Upper lobe of right lung (tissue), 1 donor: ENCODE data around the gene PLCZ1. TPM values are rescaled to one million over a fixed set of nuclear protein-coding genes. Genes with fewer than 3 reads are reported as not detected.

ENCODE experiments used
- ATAC-seq: fragments of 200-7000 bp; cut with Tn5 transposase; one replicate; pipeline ENCODE4 v1.9.1; 2020; ENCODE audit warnings: mild to moderate bottlenecking, moderate library complexity
- DNase-seq: peaks from one replicate; pipeline ENCODE4 v3.0.0-alpha.2; 2020
- H3K27ac ChIP-seq: fragments of 200-600 bp; one replicate; pipeline ENCODE4 v1.8.0; 2022
- H3K27me3 ChIP-seq: fragments of 200-600 bp; one replicate; pipeline ENCODE4 v1.8.0; 2022; ENCODE audit warnings: mild to moderate bottlenecking
- H3K36me3 ChIP-seq: fragments of 200-600 bp; one replicate; pipeline ENCODE4 v1.8.0; 2022
- H3K4me1 ChIP-seq: fragments of 200-600 bp; one replicate; pipeline ENCODE4 v1.8.0; 2022
- H3K4me3 ChIP-seq: fragments of 200-600 bp; one replicate; pipeline ENCODE4 v1.8.0; 2022; ENCODE audit warnings: mild to moderate bottlenecking
- H3K9me3 ChIP-seq: fragments of 200-600 bp; one replicate; pipeline ENCODE4 v1.8.0; 2022
- CTCF ChIP-seq: fragments of 200-600 bp; IDR thresholded peaks from one replicate; pipeline ENCODE4 v1.8.0; 2022; ENCODE audit warnings: antibody characterized with exemption
- intact Hi-C: fragments of 100-400 bp; cut with DNase I; formaldehyde crosslinking; loops from one replicate; pipeline ENCODE4 v1.11.0; 2022
- total RNA-seq: library from RNA; stranded (reverse); fragmentation: NEBNext Ultra II Directional; extraction: Animal tissue kit (Norgen Biotek cat#: 25700); gene quantifications from one replicate; pipeline ENCODE4 v1.2.1, GENCODE V29; 2021
- donor health status: DM: no; HTN: yes; CAD: no; lungs with severe emphysema.

Gene PLCZ1
- total RNA-seq, 1 donor from 2014 or later: not detected

GRCh38 chr12:18658179-18658578 is 79.6 kb downstream of the PLCZ1 start:
- DNase-seq: no peak
- intact Hi-C loops: no loop called here

GRCh38 chr12:18655351-18655750 is 82.5 kb downstream of the PLCZ1 start:
- Histone ChIP-seq H3K36me3 (no peaks in the 10 kb centered on the region), H3K4me3 (no peak overlapping the region), H3K27ac (no peak overlapping the region), H3K4me1 (no peaks in the 10 kb centered on the region), H3K27me3 (no peaks in the 10 kb centered on the region), H3K9me3 (peaks cover 8% of the 10 kb centered on the region)
- no peak for ATAC-seq
- TF ChIP-seq CTCF: no peak
- no peak for DNase-seq
- intact Hi-C loops: no loop called here

More at GRCh38 chr12:18658179-18658578, 79.6 kb downstream of the PLCZ1 start:
- no peak for ATAC-seq
- peaks cover 8% of the 10 kb centered on the region for H3K9me3 ChIP-seq
- no peaks in the 10 kb centered on the region for H3K4me1 ChIP-seq
- no peak for TF ChIP-seq CTCF
- no peaks in the 10 kb centered on the region for H3K36me3 ChIP-seq
- H3K27ac ChIP-seq: no peak overlapping the region
- no peak overlapping the region for H3K4me3 ChIP-seq
- H3K27me3 ChIP-seq: no peaks in the 10 kb centered on the region

GRCh38 chr12:18653465-18653864 is 84.3 kb downstream of the PLCZ1 start:
- Histone ChIP-seq H3K36me3 (no peaks in the 10 kb centered on the region), H3K9me3 (peaks cover 8% of the 10 kb centered on the region), H3K4me3 (no peak overlapping the region), H3K4me1 (no peaks in the 10 kb centered on the region), H3K27ac (no peak overlapping the region), H3K27me3 (no peaks in the 10 kb centered on the region)
- DNase-seq (no peak), ATAC-seq (peak; percentile 42)
- intact Hi-C loops: no loop called here
- no peak for TF ChIP-seq CTCF

GRCh38 chr12:18652596-18652995 is 85.2 kb downstream of the PLCZ1 start:
- Histone ChIP-seq H3K27me3 (no peaks in the 10 kb centered on the region), H3K27ac (no peak overlapping the region), H3K4me3 (no peak overlapping the region), H3K9me3 (peaks cover under 1% of the 10 kb centered on the region), H3K36me3 (no peaks in the 10 kb centered on the region), H3K4me1 (no peaks in the 10 kb centered on the region)
- ATAC-seq (no peak), DNase-seq (no peak)
- TF ChIP-seq CTCF: no peak
- intact Hi-C loops: no loop called here

GRCh38 chr12:18651525-18651924 is 86.3 kb downstream of the PLCZ1 start:
- ATAC-seq (no peak), DNase-seq (no peak)
- Histone ChIP-seq H3K27ac (no peak overlapping the region), H3K36me3 (no peaks in the 10 kb centered on the region), H3K4me3 (no peak overlapping the region), H3K4me1 (no peaks in the 10 kb centered on the region), H3K9me3 (no peaks in the 10 kb centered on the region), H3K27me3 (no peaks in the 10 kb centered on the region)
- TF ChIP-seq CTCF: no peak
- intact Hi-C loops: no loop called here

GRCh38 chr12:18646286-18646890 is 91.4 kb downstream of the PLCZ1 start:
- Histone ChIP-seq H3K36me3 (no peaks in the 10 kb centered on the region), H3K27ac (no peak overlapping the region), H3K27me3 (no peaks in the 10 kb centered on the region), H3K9me3 (no peaks in the 10 kb centered on the region), H3K4me3 (no peak overlapping the region), H3K4me1 (no peaks in the 10 kb centered on the region)
- no peak for ATAC-seq
- intact Hi-C loops: no loop called here
- no peak for DNase-seq
- no peak for TF ChIP-seq CTCF
